ENCODE results near the gene MYH10.

The MYH10 gene

DNA sequence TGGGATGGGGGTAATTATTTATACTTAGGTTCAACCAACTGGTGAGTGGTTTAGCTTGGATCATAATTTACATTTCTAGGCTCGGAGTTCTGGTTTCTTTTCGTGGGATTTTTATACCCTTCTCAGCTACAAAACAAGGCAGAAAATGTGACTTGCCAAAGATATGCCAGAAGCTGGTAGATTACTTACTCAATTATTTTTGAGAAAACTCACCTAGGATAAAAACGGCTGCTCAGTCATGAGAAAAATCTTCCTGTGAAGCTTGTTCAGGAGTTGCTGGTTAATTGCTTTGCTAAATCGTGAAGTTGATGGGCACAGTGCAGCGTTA is 193.7 kb downstream of the MYH10 start:
- DNase-seq = no peak

DNA sequence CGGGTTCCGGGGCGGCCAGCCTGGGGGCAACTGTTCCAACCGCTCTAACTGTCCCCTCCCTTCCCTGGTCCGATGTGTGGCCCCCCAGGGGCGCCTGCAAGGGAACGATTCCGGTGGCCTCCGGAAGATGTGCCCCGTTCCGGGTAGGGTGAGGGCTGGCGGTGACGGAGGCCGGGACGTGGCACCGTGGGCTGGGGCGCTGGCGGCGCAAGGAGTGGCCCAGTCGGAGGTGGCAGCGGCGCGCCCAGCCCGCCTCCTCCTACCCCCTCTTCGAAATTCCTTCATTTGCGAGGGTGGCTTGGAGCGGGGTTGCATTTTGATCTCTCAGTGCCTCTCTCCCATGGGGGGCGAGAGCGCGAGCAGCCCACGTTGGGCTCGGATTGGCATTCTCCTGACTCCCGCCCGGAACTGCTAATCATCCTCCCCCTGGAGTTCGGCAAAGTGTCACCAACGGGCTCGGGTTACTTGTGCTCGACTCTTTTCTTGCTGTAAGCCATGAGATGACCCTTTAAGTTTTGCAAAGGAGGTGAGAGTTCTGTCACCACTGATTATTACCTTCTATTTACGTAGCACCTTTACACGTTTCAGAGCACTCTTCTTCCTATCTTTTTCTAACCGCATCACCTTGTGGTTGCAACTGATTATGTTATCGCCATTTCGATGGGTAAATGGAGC is 194.2 kb downstream of the MYH10 start:
- peak; percentile 88 for DNase-seq

DNA sequence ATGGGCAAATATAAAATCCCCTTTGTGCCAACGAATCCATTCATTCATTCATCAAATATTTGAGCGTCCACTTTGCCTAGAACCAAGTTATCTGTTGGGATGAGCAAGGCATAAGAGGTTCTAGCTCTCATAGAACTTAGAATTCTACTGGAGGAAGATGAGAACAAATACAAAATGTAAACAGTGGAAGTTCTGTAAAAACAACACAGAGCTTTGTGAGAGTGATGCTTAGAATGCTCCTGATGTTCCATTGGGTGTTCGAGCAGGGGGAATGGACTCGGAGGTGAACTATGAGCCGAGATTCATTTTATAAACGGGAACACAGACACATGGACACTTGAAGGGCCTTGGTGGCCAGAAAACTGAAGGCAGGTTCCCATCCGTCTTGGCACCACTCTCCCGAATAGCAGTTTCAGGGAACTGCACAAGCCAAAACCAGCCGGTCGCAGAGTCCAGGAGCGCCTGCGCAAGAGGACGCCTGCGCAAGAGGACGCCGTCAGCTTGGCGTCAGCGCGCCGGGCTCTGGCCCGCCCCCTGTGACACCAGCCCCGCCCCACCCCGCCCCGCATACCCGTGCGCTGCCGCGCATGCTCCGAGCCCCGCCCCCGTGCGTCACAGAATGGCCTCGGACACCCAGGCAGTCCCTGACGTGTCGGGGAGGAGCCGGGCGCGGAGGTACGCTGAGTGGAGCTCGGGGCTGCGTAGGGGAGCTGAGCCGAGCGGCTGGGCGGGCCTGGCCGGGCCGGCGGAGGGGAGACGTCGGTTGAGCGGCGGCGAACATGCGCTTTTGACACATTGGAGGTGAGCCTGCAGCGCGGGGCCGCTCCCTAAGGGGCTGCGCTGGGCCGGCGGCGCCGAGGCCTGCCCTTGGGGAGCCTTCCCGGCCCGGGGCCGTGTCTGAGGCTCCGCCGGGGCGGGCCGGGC is 195.0 kb downstream of the MYH10 start, which contains the start of gene NDEL1:
TSS of gene NDEL1 (plus strand) at position 640 of the 924 bp plus-strand sequence. CDS start 8,388 bp downstream, outside the sequence.
- DNase-seq = peak; percentile 96

DNA sequence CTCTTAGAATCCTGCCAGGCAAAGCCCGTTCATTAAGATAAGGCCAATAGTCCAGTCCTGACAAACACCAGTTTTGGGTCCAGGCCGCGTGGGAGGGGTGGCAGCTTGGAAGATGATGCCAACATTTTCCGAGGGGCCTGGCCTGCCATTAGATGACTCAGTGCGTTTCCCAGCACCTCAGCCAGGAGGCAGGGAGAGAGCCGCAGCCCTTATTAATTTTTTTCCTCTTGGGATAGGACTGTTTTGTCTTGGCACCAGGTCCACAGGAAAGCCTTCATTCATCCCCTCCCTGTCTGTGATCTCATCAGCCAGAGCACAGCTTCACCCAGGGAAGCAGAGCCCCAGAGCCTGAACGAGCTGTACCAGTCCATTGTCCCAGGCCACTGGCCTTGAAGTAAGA is 199.6 kb downstream of the MYH10 start:
- DNase-seq = no peak

DNA sequence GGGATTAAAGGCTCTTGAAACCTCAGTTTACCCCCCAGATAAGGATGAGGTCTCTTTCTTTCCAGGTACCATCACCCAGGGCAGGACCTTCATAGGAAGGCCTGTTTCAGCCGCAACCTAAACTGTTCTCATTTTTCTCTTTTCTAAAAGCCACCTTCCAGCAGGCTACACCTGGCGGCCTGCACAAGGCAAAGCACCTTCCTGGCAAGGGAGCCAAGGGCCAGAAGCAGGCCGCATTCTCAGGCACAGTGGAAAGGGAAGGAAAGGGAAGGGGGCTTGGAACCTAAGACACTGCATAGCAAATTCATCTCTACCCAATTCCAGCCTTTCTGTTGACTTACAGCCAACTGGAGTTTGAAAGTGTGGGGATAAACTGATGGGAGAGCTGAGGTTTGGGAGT is 203.7 kb downstream of the MYH10 start:
- no peak for DNase-seq

DNA sequence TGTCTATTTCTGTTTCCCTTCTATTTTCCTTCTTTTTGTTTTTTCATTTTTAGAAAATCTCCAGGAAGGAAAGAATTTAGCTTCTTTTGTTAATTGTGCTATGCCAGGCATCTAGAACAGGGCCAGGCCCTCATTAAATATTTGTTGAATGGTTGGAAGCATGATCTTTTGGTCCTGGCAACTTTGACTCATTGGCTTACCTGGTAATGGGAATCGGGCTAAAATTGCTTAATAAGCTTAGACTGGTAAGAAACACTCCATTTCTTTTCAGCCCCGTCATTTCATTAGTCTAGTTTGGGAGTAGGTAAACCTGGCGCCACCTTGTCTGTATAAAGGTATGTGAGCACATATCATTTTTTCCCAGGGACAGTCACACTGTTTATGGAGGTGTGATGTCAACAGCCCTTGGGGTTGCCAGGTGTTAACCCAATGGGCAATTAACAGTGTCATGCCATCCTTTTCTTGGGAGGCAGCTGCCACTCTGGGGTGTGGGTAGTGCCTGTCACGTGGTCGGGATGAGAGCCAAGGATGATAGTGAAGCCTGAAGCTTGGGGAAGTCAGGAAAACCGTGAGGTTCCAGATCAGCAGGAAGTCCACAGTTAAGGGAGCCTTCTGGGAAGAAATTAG is 204.3 kb downstream of the MYH10 start:
- no peak for DNase-seq
